ENCODE measurements around the gene PRADC1.

- TF ChIP-seq EZH2phosphoT487 (IDR thresholded peaks at IDR 0.05; ENCODE audit: insufficient read depth, low read depth) (no peak), EZH2 (IDR thresholded peaks at IDR 0.05; ENCODE audit: insufficient read depth, poor library complexity, severe bottlenecking) (no peak)
Observed at GRCh38 chr2:73259276-73259675, 26.2 kb upstream of the PRADC1 start.

Data from GM23248 (cell line).